D721Med (cell line): ENCODE measurements around the gene SYNE1.

Source experiments
- DNase-seq: peaks from one replicate; pipeline ENCODE4 v3.0.0; 2011; ENCODE audit warnings: low spot score; ENCODE audit not compliant: insufficient read length
- FAIRE-seq: peaks from 2 replicates; lab custom pipeline; 2011; peaks lifted over from hg19 to GRCh38; lab: Jason Lieb, UNC
- CTCF ChIP-seq: IDR thresholded peaks from 2 replicates; pipeline ENCODE4 v1.5.1; 2012; ENCODE audit warnings: mild to moderate bottlenecking, control low read depth; ENCODE audit not compliant: insufficient read depth; ENCODE audit errors: missing control alignments

SYNE1 gene

GRCh38 chr6:152316024-152316423 lies 321.1 kb downstream of the SYNE1 start:
- no peak for FAIRE-seq
- TF ChIP-seq CTCF = no peak
- DNase-seq = no peak

DNA sequence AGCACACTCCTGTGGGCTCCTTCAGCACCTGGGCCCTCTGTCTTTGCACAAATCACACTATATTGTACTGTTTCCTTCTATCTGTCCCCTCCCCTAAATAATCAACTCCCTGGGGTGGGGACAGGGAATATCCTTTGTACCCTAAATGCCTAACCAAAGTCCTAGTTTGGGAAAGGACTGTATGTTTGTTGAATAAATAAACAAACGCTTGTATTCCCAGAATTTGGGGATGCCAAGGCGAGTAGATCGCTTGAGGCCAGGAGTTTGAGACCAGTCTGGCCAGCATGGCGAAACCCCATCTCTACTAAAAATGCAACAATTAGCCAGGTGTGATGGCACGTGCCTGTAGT lies 322.7 kb downstream of the SYNE1 start:
- FAIRE-seq = no peak
- no peak for DNase-seq
- no peak for TF ChIP-seq CTCF

DNA sequence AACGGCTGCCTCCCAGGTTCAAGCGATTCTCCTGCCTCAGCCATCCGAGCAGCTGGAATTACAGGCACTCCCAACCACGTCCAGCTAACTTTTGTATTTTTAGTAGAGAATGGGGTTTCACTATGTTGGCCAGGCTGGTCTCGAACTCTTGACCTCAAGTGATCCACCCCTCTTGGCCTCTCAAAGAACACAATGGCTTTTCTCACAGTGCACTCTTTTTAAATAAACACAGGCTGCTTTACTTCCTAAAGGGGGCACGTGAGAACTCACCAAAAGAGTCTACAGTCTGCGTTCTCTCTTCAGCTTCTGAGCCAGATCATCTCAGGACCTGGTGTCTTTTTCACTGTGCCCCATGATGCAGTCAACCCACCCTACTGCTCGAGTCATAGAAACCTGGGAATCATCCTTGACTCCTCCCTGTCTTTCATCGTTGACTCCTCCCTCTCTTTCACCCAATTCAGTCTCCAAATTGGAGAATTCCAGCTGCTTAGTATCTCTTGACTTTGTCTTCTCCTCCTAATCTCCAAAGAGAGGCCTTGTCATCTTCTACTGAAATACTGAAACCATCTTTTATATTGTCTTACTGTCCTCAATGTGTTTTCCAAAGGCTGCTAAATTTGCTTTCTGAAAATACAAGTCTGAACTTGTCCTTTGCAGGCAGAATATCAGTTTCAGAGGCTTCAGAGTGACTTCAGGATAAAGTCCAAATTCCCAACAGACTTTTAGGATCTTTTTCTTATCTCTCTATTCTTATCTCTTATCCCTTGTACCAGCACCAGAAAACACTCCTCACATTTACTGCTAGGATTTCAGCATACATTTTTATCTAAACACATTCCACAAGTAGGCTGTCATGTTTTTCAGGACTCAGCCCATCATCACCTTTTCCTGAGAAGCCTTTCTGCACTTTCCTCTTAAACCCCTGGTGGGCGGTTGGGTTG lies 323.4 kb downstream of the SYNE1 start:
- FAIRE-seq = no peak
- DNase-seq = no peak
- TF ChIP-seq CTCF = no peak

- DNase-seq (no peak), FAIRE-seq (no peak)
- no peak for TF ChIP-seq CTCF
These were observed 324.7 kb downstream of the SYNE1 start for GRCh38 chr6:152312434-152312833.

GRCh38 chr6:152310371-152310954 lies 326.7 kb downstream of the SYNE1 start:
- FAIRE-seq = no peak
- DNase-seq = no peak
- TF ChIP-seq CTCF = no peak

GRCh38 chr6:152309648-152310047 lies 327.5 kb downstream of the SYNE1 start:
- FAIRE-seq (no peak), DNase-seq (no peak)
- no peak for TF ChIP-seq CTCF

- DNase-seq (no peak), FAIRE-seq (no peak)
- no peak for TF ChIP-seq CTCF
These were observed 328.2 kb downstream of the SYNE1 start for GRCh38 chr6:152309006-152309405.
